Stomach (tissue), 9 donors: Measurements from ENCODE around the gene BBS12. TPM values are rescaled to one million over a fixed set of nuclear protein-coding genes. Genes with fewer than 3 reads are reported as not detected.

ENCODE experiments used
- DNase-seq, 2 donors: peaks; one replicate each; pipeline versions ENCODE4 v3.0.0 to v3.0.0-alpha.2; 2013 to 2019
- H3K27ac ChIP-seq, 5 donors: fragments of 200-600 bp in 4 of 5; sonication (generic) in 4 of 5; one replicate each; pipeline ENCODE4 v1.5.1; 2013 to 2019; ENCODE audit warnings: mild to moderate bottlenecking in 1 of 5, moderate library complexity in 1 of 5
- H3K27me3 ChIP-seq, 3 donors: fragments of 200-600 bp; sonication (generic); one replicate each; pipeline ENCODE4 v1.5.1; 2017 to 2019; ENCODE audit warnings: mixed run types in 1 of 3
- H3K36me3 ChIP-seq, 4 donors: fragments of 200-600 bp; sonication (generic); 1 replicate in 3 of 4; 2 replicates in 1 of 4; pipeline ENCODE4 v1.5.1; 2016 to 2019
- H3K4me1 ChIP-seq, 4 donors: fragments of 200-600 bp; sonication (generic); one replicate each; pipeline ENCODE4 v1.5.1; 2016 to 2019
- H3K4me3 ChIP-seq, 4 donors: fragments of 200-600 bp; sonication (generic) in 3 of 4; one replicate each; pipeline ENCODE4 v1.5.1; 2016 to 2019; ENCODE audit warnings: mild to moderate bottlenecking in 1 of 4
- H3K9me3 ChIP-seq, 4 donors: fragments of 200-600 bp; sonication (generic); one replicate each; pipeline ENCODE4 v1.5.1; 2016 to 2019
- CTCF ChIP-seq, 7 experiments: fragments of 450-650 bp in 4 of 7; fragments of 200-600 bp in 3 of 7; sonication (generic) in 3 of 7; IDR thresholded peaks; one replicate each; pipeline ENCODE4 v1.5.1; 2016 to 2019; ENCODE audit warnings: antibody characterized with exemption in 7 of 7, control low read depth in 2 of 7, mild to moderate bottlenecking in 1 of 7
- EP300 ChIP-seq: sonication (generic); formaldehyde crosslinking; IDR thresholded peaks from one replicate; pipeline ENCODE4 v1.6.1; 2017; ENCODE audit warnings: antibody characterized with exemption
- POLR2A ChIP-seq, 4 donors: fragments of 450-650 bp; IDR thresholded peaks; one replicate each; pipeline ENCODE4 v1.6.1; 2016; ENCODE audit warnings: antibody characterized with exemption in 4 of 4, control low read depth in 2 of 4, mild to moderate bottlenecking in 1 of 4, moderate library complexity in 1 of 4
- POLR2AphosphoS5 ChIP-seq, 3 donors: sonication (generic); formaldehyde crosslinking; IDR thresholded peaks; one replicate each; pipeline ENCODE4 v1.6.1; 2016; ENCODE audit warnings: antibody characterized with exemption in 3 of 3
- whole genome bisulfite sequencing, 5 donors: extraction: QIAGEN DNeasy Blood & Tissue Kit in 3 of 5; methylation state at CpG; one replicate each; pipeline versions ENCODE4 v1.1.5 to v1.1.7; 2013 to 2018; 5-methylcytosine and 5-hydroxymethylcytosine counted together
- intact Hi-C: fragments of 100-400 bp; cut with DNase I; formaldehyde crosslinking; loops from one replicate; pipeline ENCODE4 v1.15.1; 2023; ENCODE audit warnings: low total_unique reads
- polyA plus RNA-seq, 3 donors: library from polyadenylated mRNA; stranded (reverse); fragments of 200-250 nt; gene quantifications; one replicate each; pipeline ENCODE4 v1.2.3, GENCODE V29; 2013
- total RNA-seq, 5 donors: library from RNA; depleted of rRNA; stranded (reverse); fragments of >200 nt; gene quantifications; one replicate each; pipeline versions ENCODE4 v1.1.0 to v1.2.3, GENCODE V29; 2014 to 2016
- donor health status: healthy with polysubstance abuse.
- donor health status: Bipolar disorder and iron deficiency.
- donor health status: healthy.

Gene BBS12
- total and polyA plus RNA-seq, 8 donors: 0.87 to 4.5 (median 1.3) TPM

GRCh38 chr4:122742933-122743829 lies 10.7 kb downstream of the BBS12 start:
- TF ChIP-seq CTCF (IDR thresholded peaks at IDR 0.05): no peak
- no peak for TF ChIP-seq EP300
- no peak for TF ChIP-seq POLR2AphosphoS5 (IDR thresholded peaks at IDR 0.05)
- TF ChIP-seq POLR2A (IDR thresholded peaks at IDR 0.05): no peak

GRCh38 chr4:122744229-122744628 lies 11.7 kb downstream of the BBS12 start:
- DNase-seq: peak in 1 of 2 donors; percentile 7
- Histone ChIP-seq H3K27ac (no peak overlapping the region), H3K4me1 (no peaks in the 10 kb centered on the region), H3K9me3 (no peaks in the 10 kb centered on the region), H3K36me3 (peaks cover 0 to 19% (median 18%) of the 10 kb centered on the region in 4 donors), H3K4me3 (no peak overlapping the region), H3K27me3 (no peaks in the 10 kb centered on the region)
- intact Hi-C loops: no loop called here
- TF ChIP-seq EP300 (no peak), POLR2AphosphoS5 (IDR thresholded peaks at IDR 0.05) (no peak), CTCF (IDR thresholded peaks at IDR 0.05) (no peak), POLR2A (IDR thresholded peaks at IDR 0.05) (no peak)
- 39 to 95% (median 48%) methylated on average over 1 of the region's 1 CpG for WGBS, 5 donors

More at GRCh38 chr4:122742933-122743829, 10.7 kb downstream of the BBS12 start:
- H3K27ac ChIP-seq: no peak overlapping the region
- H3K36me3 ChIP-seq: peaks cover 0 to 19% (median 18%) of the 10 kb centered on the region in 4 donors
- no peak overlapping the region for H3K4me3 ChIP-seq
- H3K27me3 ChIP-seq: no peaks in the 10 kb centered on the region
- intact Hi-C loops: no loop called here
- H3K9me3 ChIP-seq: no peaks in the 10 kb centered on the region
- no peak for DNase-seq
- no peaks in the 10 kb centered on the region for H3K4me1 ChIP-seq
- WGBS, 5 donors: 78 to 96% (median 86%) methylated on average over 15 of the region's 15 CpGs

GRCh38 chr4:122746485-122746965 lies 14.0 kb downstream of the BBS12 start:
- H3K9me3 ChIP-seq: no peaks in the 10 kb centered on the region
- no peaks in the 10 kb centered on the region for H3K4me1 ChIP-seq
- TF ChIP-seq POLR2AphosphoS5 (IDR thresholded peaks at IDR 0.05) (no peak), POLR2A (IDR thresholded peaks at IDR 0.05) (no peak), CTCF (IDR thresholded peaks at IDR 0.05) (no peak), EP300 (no peak)
- peaks cover 0 to 19% (median 18%) of the 10 kb centered on the region in 4 donors for H3K36me3 ChIP-seq
- no peak for DNase-seq
- no peak overlapping the region for H3K27ac ChIP-seq
- no peak overlapping the region for H3K4me3 ChIP-seq
- no peaks in the 10 kb centered on the region for H3K27me3 ChIP-seq
- WGBS, 5 donors: 67 to 87% (median 81%) methylated on average over 2 of the region's 2 CpGs
- intact Hi-C loops: no loop called here

DNA sequence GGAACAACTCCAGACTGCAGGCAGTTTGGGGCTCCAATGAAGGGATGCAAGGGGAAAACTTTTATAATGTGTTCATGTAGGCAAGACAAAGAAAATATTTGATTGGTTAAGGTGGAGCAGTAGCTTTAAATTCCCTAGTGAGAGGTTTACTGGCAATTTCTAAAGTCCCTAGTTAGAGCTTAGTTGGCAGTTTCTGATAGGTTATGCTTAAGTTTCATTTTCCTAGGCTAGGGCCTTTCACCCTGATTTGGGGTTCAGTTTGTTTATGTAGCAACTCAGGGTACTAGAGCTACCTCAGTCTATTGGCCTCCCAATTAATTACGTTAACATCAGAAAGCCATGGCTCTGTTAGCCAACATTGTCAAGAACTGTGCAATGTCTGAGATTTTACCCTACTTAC lies 14.6 kb downstream of the BBS12 start:
- no peak for DNase-seq
- no peaks in the 10 kb centered on the region for H3K27me3 ChIP-seq
- TF ChIP-seq POLR2A (IDR thresholded peaks at IDR 0.05) (no peak), EP300 (no peak), POLR2AphosphoS5 (IDR thresholded peaks at IDR 0.05) (no peak)
- peaks cover 0 to 16% (median 15%) of the 10 kb centered on the region in 4 donors for H3K36me3 ChIP-seq
- no peak overlapping the region for H3K27ac ChIP-seq
- WGBS, 5 donors: 46 to 100% (median 61%) methylated on average over 1 of the region's 1 CpG
- no peak overlapping the region for H3K4me3 ChIP-seq
- H3K4me1 ChIP-seq: no peaks in the 10 kb centered on the region
- H3K9me3 ChIP-seq: no peaks in the 10 kb centered on the region
- intact Hi-C loops: no loop called here
